Brain microvascular endothelial cell (primary cell): Measurements from ENCODE around the gene CHRM2.

Experiments used
- DNase-seq: peaks from one replicate; pipeline ENCODE4 v3.0.0-alpha.2; 2020
- H3K27ac ChIP-seq: fragments of 250-450 bp; sonication (Bioruptor Pico); 2 replicates; pipeline ENCODE4 v1.5.1; 2020; ENCODE audit warnings: mild to moderate bottlenecking, moderate library complexity
- H3K27me3 ChIP-seq: fragments of 250-450 bp; sonication (Bioruptor Pico); replicated peaks from 2 replicates; pipeline ENCODE4 v1.5.1; 2020; ENCODE audit warnings: mild to moderate bottlenecking
- H3K36me3 ChIP-seq: fragments of 250-450 bp; sonication (Bioruptor Pico); replicated peaks from 2 replicates; pipeline ENCODE4 v1.5.1; 2020; ENCODE audit warnings: mild to moderate bottlenecking
- H3K4me3 ChIP-seq: 2 replicates; pipeline ENCODE4 v1.5.1; 2011; ENCODE audit warnings: low read depth, mild to moderate bottlenecking, control low read depth, low read length, moderate library complexity
- CTCF ChIP-seq: IDR thresholded peaks from 2 replicates; pipeline ENCODE4 v1.5.1; 2011; ENCODE audit warnings: low read depth, mild to moderate bottlenecking, moderate library complexity, low read length, control low read depth, inconsistent platforms; ENCODE audit errors: missing control alignments
- in situ Hi-C: cut with HindIII; loops from 2 replicates; pipeline ENCODE4 v1.10.0; 2017; ENCODE audit warnings: low sequenced_read_pairs, low pct_ligation_motif_present

CHRM2 gene

GRCh38 chr7:136957391-136957790 lies 88.9 kb downstream of the CHRM2 start:
- Histone ChIP-seq H3K27me3 (no peaks in the 10 kb centered on the region), H3K36me3 (no peaks in the 10 kb centered on the region), H3K4me3 (no peak overlapping the region), H3K27ac (peak overlapping the region; percentile 92)
- DNase-seq, result peak; percentile 20
- TF ChIP-seq CTCF, result no peak
- in situ Hi-C loops, result no loop called here

DNA sequence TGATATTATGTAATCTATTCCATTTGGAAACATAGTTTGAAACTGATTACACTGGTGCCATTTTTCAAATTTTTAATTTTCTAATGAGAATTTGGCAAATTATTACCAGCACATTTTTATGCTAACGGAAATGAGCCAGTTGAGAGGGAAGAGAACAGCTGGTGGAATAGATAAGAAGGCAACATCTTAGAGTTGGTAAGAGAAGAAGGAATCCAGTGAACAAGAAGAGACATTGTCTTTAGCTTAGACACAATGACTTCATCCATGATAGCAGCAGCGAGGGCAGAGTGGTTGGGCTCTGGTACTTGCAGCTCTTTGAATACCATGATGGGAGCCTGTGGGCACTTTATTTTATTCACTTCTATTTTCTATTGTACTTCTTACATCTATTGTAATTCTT lies 89.6 kb downstream of the CHRM2 start:
- in situ Hi-C loops, result no loop called here
- Histone ChIP-seq H3K4me3 (no peak overlapping the region), H3K27me3 (no peaks in the 10 kb centered on the region), H3K36me3 (no peaks in the 10 kb centered on the region), H3K27ac (peak overlapping the region; percentile 92)
- peak; percentile 45 for DNase-seq
- TF ChIP-seq CTCF, result no peak

DNA sequence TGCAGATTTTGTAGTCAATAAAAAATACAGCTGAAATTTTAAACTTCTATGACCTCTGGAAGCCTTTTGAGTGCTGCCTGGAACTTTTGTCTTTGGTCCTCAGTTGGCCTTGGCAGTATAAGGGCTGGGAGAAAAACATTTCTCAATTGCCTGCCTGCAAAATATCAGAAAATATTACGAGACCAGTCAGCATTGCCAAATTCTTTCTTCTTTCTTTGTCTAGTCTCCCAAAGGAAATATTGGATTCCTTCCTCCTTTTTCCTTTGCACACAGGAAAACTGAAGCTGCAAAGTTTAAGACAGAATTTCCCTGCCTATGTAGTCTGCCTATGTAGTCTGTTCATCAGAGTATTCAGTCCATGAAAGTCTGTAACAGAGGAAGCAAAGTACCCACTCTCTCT lies 95.9 kb downstream of the CHRM2 start:
- no peak for TF ChIP-seq CTCF
- in situ Hi-C loops, result no loop called here
- Histone ChIP-seq H3K4me3 (no peak overlapping the region), H3K27me3 (no peaks in the 10 kb centered on the region), H3K27ac (no peak overlapping the region), H3K36me3 (no peaks in the 10 kb centered on the region)
- no peak for DNase-seq

GRCh38 chr7:136966825-136967224 lies 98.4 kb downstream of the CHRM2 start:
- no peak for DNase-seq
- Histone ChIP-seq H3K27me3 (no peaks in the 10 kb centered on the region), H3K36me3 (no peaks in the 10 kb centered on the region), H3K27ac (no peak overlapping the region), H3K4me3 (no peak overlapping the region)
- TF ChIP-seq CTCF, result no peak
- in situ Hi-C loops, result no loop called here

DNA sequence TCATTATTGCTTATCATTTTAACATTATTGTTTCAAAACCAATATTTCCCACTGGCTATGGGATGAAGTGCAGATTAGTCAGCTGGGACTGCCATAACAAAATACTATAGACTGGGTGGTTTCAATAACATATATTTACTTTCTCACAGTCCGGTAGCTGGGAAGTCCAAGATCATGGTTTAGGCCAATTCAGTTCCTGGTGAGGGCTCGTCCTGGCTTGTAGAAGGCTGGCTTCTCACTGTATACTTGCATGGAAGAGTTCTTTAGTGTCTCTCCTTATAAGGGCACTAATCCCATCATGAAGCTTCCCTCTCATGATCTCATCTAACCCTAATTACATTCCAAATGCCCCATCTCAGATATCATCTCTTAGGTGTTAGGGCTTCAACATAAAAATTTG lies 101.3 kb downstream of the CHRM2 start:
- in situ Hi-C loops, result no loop called here
- Histone ChIP-seq H3K4me3 (no peak overlapping the region), H3K27ac (no peak overlapping the region), H3K36me3 (no peaks in the 10 kb centered on the region), H3K27me3 (no peaks in the 10 kb centered on the region)
- TF ChIP-seq CTCF, result no peak
- DNase-seq, result no peak

DNA sequence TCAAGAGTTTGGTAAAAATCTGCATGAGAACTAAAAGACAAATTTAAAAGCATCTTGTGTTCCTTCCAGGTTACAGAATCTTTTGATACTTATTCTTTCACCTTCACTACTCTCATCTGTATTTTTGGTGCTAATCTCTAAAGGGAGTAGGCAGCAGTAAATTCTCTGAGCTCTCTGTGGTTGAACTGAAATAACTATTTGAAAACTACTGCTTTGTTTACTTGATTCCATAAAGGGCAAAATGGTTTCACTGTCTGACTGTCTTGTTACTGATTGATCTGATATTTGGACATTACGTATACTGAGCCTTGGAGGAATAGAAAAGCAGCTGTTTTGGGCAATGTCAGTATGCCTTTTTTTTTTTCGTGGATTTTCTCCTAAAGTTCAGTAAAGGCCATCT lies 103.3 kb downstream of the CHRM2 start:
- no peaks in the 10 kb centered on the region for H3K36me3 ChIP-seq
- in situ Hi-C loops, result no loop called here

More for the DNA sequence above, 103.3 kb downstream of the CHRM2 start:
- Histone ChIP-seq H3K27ac (no peak overlapping the region), H3K27me3 (no peaks in the 10 kb centered on the region), H3K4me3 (no peak overlapping the region)
- TF ChIP-seq CTCF, result no peak
- no peak for DNase-seq
